ENCODE data around the gene CTRB2.

Gene CTRB2

DNA sequence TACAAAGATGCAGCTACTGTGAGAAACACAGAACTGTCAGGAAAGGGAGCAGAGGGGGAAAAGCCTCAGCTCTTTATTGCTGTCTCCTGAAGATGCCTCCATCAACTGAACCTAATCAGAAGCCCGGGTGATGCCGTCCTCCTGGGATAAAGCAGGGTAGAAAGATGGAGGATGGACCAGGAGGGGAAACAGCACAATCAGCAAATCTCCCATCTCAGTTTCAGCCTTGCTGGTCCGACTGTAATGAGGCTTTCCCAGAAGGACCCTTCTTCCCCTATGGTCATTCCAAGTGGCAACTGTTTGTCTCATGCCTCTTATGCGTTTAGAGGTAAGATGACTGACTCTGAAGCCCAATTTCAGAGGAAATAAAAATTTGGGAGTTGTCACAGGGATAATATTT is 34.4 kb downstream of the CTRB2 start:
- Histone ChIP-seq H3K9me3 (peaks cover 52% of the 10 kb centered on the region), H3K27ac (no peak overlapping the region), H3K4me3 (ENCODE audit: low read depth in 1 of 2, low read length in 1 of 2) (no peak overlapping the region), H3K36me3 (peaks cover 4% of the 10 kb centered on the region), H3K4me1 (ENCODE audit: control insufficient read depth in 1 of 2, insufficient read depth in 1 of 2, low read depth in 1 of 2, low read length in 1 of 2) (no peaks in the 10 kb centered on the region), H3K27me3 (no peaks in the 10 kb centered on the region)
- no peak for TF ChIP-seq CTCF (IDR thresholded peaks at IDR 0.05)

GRCh38 chr16:75169899-75170405 is 37.0 kb downstream of the CTRB2 start:
- Histone ChIP-seq H3K9me3 (peaks cover 55% of the 10 kb centered on the region), H3K4me3 (ENCODE audit: low read depth in 1 of 2, low read length in 1 of 2) (no peak overlapping the region), H3K4me1 (ENCODE audit: control insufficient read depth in 1 of 2, insufficient read depth in 1 of 2, low read depth in 1 of 2, low read length in 1 of 2) (no peaks in the 10 kb centered on the region), H3K27ac (no peak overlapping the region), H3K27me3 (no peaks in the 10 kb centered on the region), H3K36me3 (peaks cover 6% of the 10 kb centered on the region)
- no peak for TF ChIP-seq CTCF (IDR thresholded peaks at IDR 0.05)

DNA sequence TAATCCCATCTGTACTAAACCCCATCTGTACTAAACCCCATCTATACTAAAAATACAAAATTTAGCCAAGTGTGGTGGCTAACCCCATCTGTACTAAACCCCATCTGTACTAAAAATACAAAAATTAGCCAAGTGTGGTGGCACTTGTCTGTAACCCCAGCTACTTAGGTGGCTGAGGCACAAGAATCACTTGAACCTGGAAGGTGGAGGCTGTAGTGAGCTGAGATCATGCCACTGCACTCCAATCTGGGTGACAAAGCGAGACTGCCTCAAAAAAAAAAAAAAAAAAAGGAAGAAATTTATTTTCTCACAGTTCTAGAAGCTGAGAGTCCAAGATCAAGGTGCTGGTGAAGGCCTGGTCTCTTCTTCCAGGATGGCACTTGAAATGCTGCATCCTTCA is 46.6 kb downstream of the CTRB2 start:
- Histone ChIP-seq H3K9me3 (no peaks in the 10 kb centered on the region), H3K4me1 (ENCODE audit: control insufficient read depth in 1 of 2, insufficient read depth in 1 of 2, low read depth in 1 of 2, low read length in 1 of 2) (no peaks in the 10 kb centered on the region), H3K27me3 (no peaks in the 10 kb centered on the region), H3K36me3 (no peaks in the 10 kb centered on the region), H3K27ac (no peak overlapping the region), H3K4me3 (ENCODE audit: low read depth in 1 of 2, low read length in 1 of 2) (no peak overlapping the region)
- no peak for TF ChIP-seq CTCF (IDR thresholded peaks at IDR 0.05)

All from neutrophil (primary cell).